SIG-M5 (cell line): ENCODE results near the gene TGM5.
"Not testable (repeated sequence)": the region's sequence is repeated elsewhere in the genome, so short reads cannot be mapped to it uniquely, and the experiment has no call there.

Source experiments
- DNase-seq: peaks from one replicate; lab custom pipeline; 2025; lab: John Stamatoyannopoulos, UW

TGM5 gene

DNA sequence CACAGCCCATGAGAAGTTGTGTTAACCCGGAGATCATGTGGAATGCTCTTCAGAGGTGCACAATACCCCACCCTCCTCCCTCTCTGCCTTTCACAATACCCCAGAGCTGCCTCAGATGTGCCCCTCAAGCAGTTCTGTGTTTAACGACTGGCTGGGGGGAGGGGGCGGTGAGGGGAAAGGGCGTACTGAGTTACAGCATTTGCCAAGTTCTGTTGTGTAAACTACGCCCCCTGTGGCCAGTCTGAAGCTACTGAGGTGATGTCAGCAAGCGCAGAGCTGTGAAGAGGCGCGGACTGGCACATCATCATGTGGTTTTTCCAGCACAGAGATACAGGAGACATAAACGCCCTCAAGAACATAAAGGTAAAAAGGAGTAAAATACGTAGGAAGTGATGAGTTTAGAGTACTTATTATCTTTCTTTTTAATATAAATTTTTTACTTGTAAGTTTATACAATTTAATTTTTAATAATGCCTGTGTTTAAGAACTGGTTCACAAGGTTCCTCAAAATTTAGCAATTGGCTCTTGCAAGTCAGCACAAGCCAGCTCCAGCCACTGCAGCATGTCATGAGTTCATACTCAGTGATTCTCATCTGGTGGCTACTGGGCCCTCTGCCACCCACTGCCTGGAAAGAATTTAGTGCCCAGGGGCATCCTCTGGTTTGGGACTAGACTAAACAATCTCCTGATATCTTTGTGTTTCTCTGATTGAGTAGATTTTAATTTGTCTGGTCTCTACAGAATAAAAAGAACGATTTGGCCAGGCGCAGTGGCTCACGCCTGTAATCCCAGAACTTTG is 47.6 kb downstream of the TGM5 start:
- no peak for DNase-seq

- no peak for DNase-seq
These were observed 50.8 kb downstream of the TGM5 start for GRCh38 chr15:43215961-43216360.

- DNase-seq = no peak
These were observed 52.0 kb downstream of the TGM5 start for GRCh38 chr15:43214592-43215295.

- DNase-seq = no peak
These were observed 52.6 kb downstream of the TGM5 start for GRCh38 chr15:43214169-43214568.

DNA sequence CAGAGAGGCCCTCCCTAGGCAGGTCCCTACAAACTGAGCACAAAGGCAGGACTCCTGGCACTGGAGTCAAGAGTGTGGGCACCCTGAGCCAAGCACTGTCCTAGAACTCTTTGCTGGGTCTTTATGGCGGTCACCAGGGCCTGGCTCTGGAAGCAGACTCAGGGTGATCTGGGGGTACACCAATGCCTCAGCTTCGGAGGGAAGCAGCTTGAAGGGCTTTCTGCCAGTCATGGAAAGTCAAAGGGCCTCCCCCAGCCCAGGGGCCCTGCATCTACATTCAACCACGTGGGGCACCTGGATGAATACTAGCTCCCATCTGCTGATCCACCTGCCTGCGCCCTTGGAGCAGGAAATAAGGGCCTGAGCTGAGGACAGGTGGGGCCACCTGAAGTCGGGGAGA is 53.3 kb downstream of the TGM5 start:
- DNase-seq = no peak

- no peak for DNase-seq
These were observed 53.8 kb downstream of the TGM5 start for GRCh38 chr15:43212951-43213350.

GRCh38 chr15:43212299-43212698 is 54.4 kb downstream of the TGM5 start:
- no peak for DNase-seq

- no peak for DNase-seq
These were observed 55.4 kb downstream of the TGM5 start for GRCh38 chr15:43211224-43211735.

GRCh38 chr15:43210807-43211206 is 55.9 kb downstream of the TGM5 start:
- DNase-seq = no peak

DNA sequence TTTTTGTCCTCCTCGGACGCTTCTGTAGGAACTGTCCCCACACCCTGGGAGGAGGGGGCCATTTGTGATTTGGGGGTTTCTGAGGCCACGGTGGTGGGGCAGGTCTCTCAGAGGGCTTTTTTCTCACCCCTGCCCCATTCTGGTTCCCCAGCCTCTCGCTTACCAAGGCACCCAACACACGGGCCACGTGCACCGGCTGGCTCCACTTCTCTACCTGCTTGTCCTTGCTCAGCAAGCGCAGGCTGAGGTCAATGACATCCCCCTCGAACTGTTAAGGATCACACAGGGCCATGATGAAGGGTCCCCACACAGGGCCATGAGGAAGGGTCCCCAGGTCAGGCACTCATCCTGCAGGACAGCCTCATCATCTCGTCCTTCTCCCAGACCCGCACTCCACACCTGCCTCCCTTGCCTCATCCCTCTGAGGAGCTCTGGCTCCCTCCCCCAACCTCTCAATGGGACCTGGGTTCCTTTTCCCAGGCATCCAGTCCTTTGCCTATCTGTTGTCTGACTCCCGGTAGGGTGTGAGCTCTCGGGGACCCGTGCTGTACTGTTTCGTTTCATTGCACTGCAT is 56.5 kb downstream of the TGM5 start:
- DNase-seq = no peak

- no peak for DNase-seq
These were observed 57.5 kb downstream of the TGM5 start for GRCh38 chr15:43209059-43209824.

DNA sequence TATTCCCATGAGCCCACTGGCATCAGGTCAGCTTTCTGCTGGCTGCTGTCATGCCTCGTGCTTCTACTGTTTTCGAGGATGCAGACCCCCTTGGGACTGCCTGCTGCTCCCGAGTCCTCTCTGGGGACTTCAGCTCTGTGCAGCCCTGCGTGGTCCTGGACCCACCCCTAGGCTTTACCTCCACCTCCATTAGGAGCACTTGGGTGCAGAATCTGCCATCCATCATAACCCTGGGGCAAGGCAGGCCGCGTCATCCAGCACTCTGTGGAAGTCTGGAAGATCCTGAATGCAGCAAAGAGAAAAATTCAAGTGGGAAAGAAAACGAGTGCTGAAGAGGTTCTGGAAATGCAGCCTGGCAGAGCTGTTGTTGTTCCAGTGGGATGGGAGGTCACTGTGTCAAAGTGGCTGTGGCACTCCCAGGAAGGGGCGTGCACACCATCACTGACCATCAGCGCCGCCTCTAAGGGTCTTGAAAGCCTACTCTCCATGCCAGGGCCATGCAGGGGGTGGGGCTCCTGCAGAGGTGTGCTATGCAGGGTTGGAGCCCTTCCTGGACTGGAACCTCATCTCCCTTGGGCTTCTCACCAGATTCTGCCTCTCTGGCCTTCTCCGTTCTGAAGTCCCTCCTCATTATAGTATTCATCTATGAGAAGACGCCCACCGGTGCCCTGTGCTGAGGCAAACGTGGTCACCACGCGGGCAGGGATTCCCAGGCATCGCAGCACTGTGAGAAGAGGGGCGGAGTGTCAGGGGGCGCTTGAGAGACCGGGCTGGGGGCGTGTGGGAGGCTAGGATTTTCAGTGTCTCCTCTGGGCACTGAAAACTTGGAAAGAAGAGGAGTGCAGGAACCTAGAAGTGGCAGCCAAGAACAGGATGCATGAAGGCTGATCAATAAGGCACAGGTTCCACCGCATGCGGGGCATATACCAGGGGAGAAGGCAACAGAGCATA is 58.4 kb downstream of the TGM5 start:
- no peak for DNase-seq

DNA sequence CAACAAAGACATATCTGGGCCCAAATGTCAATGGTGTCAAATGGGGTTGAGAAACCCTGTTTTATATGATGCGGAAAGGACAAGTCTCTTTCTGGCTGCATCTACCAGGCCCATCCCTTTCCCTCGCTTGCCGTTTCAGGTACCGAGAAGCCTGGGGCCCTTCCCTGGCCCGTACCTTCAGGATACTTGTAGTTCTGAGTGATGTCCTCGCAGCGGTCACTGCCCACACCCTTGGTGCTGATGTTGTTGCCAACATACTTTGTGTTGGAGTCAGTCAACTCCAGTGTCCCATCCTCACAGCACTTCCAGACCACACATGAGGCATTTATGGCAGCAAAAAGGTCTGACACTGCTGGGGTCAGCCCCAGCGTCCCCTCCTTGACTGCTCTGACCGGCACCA is 59.7 kb downstream of the TGM5 start:
- no peak for DNase-seq

DNA sequence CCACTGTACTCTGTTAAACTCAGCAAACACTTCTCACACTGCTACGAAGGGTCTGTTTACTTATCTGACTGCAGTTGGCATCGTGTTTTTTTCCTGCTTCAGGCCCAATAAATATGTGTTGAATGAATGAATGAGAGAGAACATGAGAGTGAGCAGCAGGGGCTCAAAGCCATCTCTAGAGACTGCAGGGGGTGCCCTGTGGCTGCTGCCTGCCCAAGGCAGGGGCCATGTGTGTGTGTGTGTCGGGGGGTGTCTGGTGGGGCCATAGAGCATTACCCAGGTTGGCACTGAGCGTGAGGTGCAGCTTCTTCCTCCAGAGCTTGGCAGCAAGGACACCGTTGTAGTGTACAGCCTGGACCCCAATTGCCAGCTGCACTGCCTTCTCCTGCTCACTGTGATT is 60.7 kb downstream of the TGM5 start:
- no peak for DNase-seq

DNA sequence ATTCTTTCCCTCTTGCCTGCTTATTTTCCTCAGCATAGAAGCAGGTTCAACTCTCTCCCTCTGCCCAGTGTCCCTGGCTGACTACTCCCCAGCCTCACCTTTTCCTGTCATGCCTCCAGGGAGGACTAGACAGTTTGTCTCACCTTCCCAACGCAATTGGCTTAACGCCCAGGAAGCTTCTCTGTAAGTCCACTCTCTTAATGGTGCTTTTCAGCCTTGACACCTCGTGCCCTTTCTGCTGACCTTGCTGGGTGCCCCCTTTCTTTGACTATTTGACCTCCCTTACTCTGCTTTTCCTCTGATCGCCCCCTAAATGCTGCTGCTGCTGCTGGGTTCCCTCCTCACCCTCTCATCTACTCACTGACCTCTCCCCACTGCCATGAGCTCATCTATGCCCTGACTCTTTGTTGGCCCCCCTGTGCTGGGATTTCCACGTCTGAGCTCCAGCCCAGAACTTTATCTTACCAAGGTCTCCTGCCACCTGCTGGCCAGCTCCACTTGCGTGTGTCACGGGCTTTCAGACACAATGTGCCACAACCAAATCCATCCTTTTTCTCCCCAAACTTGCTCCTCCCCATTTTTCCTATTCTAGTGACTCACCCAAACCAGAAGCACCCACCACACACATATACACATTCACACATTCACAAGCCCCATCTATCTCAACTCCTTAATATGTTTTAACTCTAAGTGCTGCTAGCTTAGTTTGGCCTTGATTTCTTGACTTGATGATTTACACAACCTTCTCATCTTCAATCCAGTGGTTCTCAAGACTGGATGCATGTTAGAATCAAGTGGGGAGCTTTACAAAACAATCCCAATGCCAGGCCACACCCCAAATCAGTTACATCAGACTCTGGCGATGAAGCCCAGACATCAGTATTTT is 62.5 kb downstream of the TGM5 start:
- no peak for DNase-seq

DNA sequence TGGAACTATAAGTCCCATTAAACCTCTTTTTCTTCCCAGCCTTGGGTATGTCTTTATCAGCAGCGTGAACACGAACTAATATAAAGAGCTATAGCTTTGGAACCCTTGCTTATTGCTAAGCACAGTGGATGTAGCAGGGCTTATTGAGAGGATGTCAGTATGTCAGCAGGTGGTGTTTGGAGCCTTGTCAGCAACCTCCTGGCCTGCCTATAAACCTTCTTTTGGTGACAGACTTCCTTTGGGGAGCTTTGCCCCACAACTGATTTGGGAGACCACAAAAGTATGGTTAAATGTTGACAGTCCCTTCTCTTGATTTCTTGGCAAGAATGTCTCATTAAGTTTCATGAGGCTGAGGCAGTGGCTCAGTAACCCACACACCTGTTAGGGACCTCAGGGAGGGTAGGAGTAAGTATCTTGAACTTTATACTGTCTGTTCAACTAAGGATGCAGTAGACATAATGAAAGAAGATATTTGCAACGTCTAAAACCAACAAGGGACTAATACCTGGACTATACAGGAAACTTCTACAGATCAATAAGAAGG is 66.7 kb downstream of the TGM5 start:
- no peak for DNase-seq

DNA sequence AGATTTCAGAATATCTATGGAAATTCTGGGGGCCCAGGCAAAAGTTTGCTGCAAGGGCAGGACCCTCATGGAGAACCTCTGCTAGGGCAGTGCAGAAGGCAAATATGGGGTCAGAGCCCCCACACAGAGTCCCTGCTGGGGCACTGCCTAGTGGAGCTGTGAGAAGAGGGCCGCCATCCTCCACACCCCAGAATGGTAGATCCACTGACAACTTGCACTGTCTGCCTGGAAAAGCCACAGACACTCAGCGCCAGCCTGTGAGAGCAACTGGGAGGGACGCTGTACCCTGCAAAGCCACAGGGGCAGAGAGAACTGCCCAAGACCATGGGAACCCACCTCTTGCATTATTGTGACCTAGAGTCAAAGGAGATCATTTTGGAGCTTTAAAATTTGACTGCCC is 67.7 kb downstream of the TGM5 start:
- no peak for DNase-seq

GRCh38 chr15:43198556-43198955 is 68.2 kb downstream of the TGM5 start:
- DNase-seq = not testable (repeated sequence)

DNA sequence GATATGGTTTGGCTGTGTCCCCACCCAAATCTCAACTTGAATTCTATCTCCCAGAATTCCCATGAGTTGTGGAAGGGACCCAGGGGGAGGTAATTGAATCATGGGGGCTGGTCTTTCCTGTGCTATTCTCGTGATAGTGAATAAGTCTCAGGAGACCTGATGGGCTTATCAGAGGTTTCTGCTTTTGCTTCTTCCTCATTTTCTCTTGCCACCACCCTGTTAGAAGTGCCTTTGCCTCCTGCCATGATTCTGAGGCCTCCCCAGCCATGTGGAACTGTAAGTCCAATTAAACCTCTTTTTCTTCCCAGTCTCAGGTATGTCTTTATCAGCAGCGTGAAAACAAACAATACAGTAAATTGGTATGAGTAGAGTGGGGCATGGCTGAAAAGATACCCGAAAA is 69.0 kb downstream of the TGM5 start:
- DNase-seq = not testable (repeated sequence)
